ENCODE results near the gene SELENOO.

- TF ChIP-seq, protein P1, sequence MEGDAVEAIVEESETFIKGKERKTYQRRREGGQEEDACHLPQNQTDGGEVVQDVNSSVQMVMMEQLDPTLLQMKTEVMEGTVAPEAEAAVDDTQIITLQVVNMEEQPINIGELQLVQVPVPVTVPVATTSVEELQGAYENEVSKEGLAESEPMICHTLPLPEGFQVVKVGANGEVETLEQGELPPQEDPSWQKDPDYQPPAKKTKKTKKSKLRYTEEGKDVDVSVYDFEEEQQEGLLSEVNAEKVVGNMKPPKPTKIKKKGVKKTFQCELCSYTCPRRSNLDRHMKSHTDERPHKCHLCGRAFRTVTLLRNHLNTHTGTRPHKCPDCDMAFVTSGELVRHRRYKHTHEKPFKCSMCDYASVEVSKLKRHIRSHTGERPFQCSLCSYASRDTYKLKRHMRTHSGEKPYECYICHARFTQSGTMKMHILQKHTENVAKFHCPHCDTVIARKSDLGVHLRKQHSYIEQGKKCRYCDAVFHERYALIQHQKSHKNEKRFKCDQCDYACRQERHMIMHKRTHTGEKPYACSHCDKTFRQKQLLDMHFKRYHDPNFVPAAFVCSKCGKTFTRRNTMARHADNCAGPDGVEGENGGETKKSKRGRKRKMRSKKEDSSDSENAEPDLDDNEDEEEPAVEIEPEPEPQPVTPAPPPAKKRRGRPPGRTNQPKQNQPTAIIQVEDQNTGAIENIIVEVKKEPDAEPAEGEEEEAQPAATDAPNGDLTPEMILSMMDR (IDR thresholded peaks at IDR 0.05), result no peak
- no peak for TF ChIP-seq SIN3A (IDR thresholded peaks at IDR 0.05; ENCODE audit: borderline replicate concordance, insufficient read depth, low read depth, low read length)
- no peak for TF ChIP-seq REST (IDR thresholded peaks at IDR 0.05; ENCODE audit: insufficient read depth in 1 of 2, low read depth in 2 of 2, low read length in 1 of 2)
Measured at GRCh38 chr22:50175921-50176849, 24.6 kb upstream of the SELENOO start.
